Heart left ventricle (tissue), 16 donors: ENCODE measurements around the gene BLOC1S2. TPM values are rescaled to one million over a fixed set of nuclear protein-coding genes. Genes with fewer than 3 reads are reported as not detected.

Experiments used
- ATAC-seq, 4 donors: fragments of 200-7000 bp; cut with Tn5 transposase; one replicate each; pipeline ENCODE4 v1.9.1; 2020 to 2022; ENCODE audit warnings: moderate library complexity in 4 of 4, mild to moderate bottlenecking in 3 of 4, moderate number of reproducible peaks in 1 of 4
- DNase-seq, 5 donors: peaks; one replicate each; pipeline ENCODE4 v3.0.0-alpha.2; 2020
- H3K27ac ChIP-seq, 12 donors: fragments of 200-600 bp; sonication (generic) in 4 of 12; one replicate each; pipeline versions ENCODE4 v1.5.0 to v1.8.0; 2016 to 2022; ENCODE audit warnings: mild to moderate bottlenecking in 2 of 12
- H3K27me3 ChIP-seq, 9 donors: fragments of 200-600 bp; sonication (generic) in 2 of 9; one replicate each; pipeline versions ENCODE4 v1.5.1 to v1.8.0; 2016 to 2022; ENCODE audit warnings: mild to moderate bottlenecking in 3 of 9
- H3K36me3 ChIP-seq, 9 donors: fragments of 200-600 bp; sonication (generic) in 2 of 9; one replicate each; pipeline versions ENCODE4 v1.5.0 to v1.8.0; 2018 to 2022; ENCODE audit warnings: mild to moderate bottlenecking in 2 of 9
- H3K4me1 ChIP-seq, 12 donors: fragments of 200-600 bp; sonication (generic) in 4 of 12; one replicate each; pipeline versions ENCODE4 v1.5.0 to v1.8.0; 2016 to 2022; ENCODE audit warnings: mild to moderate bottlenecking in 3 of 12
- H3K4me3 ChIP-seq, 12 donors: fragments of 200-600 bp; sonication (generic) in 4 of 12; one replicate each; pipeline versions ENCODE4 v1.5.0 to v1.8.0; 2017 to 2022; ENCODE audit warnings: mild to moderate bottlenecking in 9 of 12, moderate library complexity in 4 of 12
- H3K9me3 ChIP-seq, 12 donors: fragments of 200-600 bp; sonication (generic) in 4 of 12; one replicate each; pipeline versions ENCODE4 v1.5.0 to v1.8.0; 2016 to 2022; ENCODE audit warnings: mild to moderate bottlenecking in 1 of 12
- CTCF ChIP-seq, 12 donors: fragments of 200-600 bp; sonication (generic) in 4 of 12; IDR thresholded peaks; one replicate each; pipeline versions ENCODE4 v1.5.0 to v1.8.0; 2018 to 2022; ENCODE audit warnings: antibody characterized with exemption in 12 of 12, mild to moderate bottlenecking in 5 of 12
- POLR2A ChIP-seq, 2 donors: fragments of 450-650 bp; IDR thresholded peaks; one replicate each; pipeline ENCODE4 v1.6.1; 2017; ENCODE audit warnings: antibody characterized with exemption in 2 of 2, mild to moderate bottlenecking in 2 of 2, moderate library complexity in 2 of 2
- WGBS, 4 donors: extraction: QIAGEN DNeasy Blood & Tissue Kit in 2 of 4; methylation state at CpG; one replicate each; pipeline versions ENCODE4 v1.1.5 to v1.1.7; 2013 to 2018; 5-methylcytosine and 5-hydroxymethylcytosine counted together
- intact Hi-C, 10 donors: fragments of 100-400 bp; cut with DNase I; formaldehyde crosslinking; loops; one replicate each; pipeline versions ENCODE4 v1.11.1 to v1.14.2; 2022
- polyA plus RNA-seq, 2 donors: library from polyadenylated mRNA; stranded (reverse); fragments of 200-250 nt; gene quantifications; one replicate each; pipeline ENCODE4 v1.2.3, GENCODE V29; 2013
- total RNA-seq, 9 donors: library from RNA; depleted of rRNA in 2 of 9; stranded (reverse); fragments of >200 nt in 2 of 9; fragmentation: NEBNext Ultra II Directional in 3 of 9; extraction: Animal tissue kit (Norgen Biotek cat#: 25700) in 3 of 9; gene quantifications; one replicate each; pipeline versions ENCODE4 v1.1.0 to v1.2.4, GENCODE V29; 2016 to 2023
- donor health status: ischemic (EF 13 %, LVEDD 7.1; RV severe dilation, severe dysfunction).
- donor health status: healthy with polysubstance abuse.
- donor health status: DM: no; HTN: yes; CAD: no.
- donor health status: DM: no; HTN: no; CAD: no.
- donor health status: ischemic (EF 25% LVEDD 6.9; RV normal size, moderate dysfunction).
- donor health status: ischemic (EF 25% LVEDD 5.7; RV mildly dilated, moderate dysfunction).
- donor health status: healthy.
- donor health status: DM: yes; HTN: yes; CAD: no.
- donor health status: ischemic (EF 35%, LVEDD 5.7; RV mildly dilated, moderate dysfunction).
- donor health status: nonischemic (EF 11% LVEDD 7.7; RV severe dilation, severe dysfunction).
- donor health status: DM: yes; HTN: yes; CAD: no.
- donor health status: PGD.
- donor health status: ischemic (EF 29% LVEDD 5.4; RV normal size, mild dysfunction).
- donor health status: nonischemic (EF 23%, LVEDD 6.1; RV moderate dilation, normal function).

The BLOC1S2 gene
- total and polyA plus RNA-seq, 11 donors, result 14.6 to 43.8 (median 21.3) TPM

GRCh38 chr10:100245484-100246220, 40.8 kb downstream of the BLOC1S2 start:
- DNase-seq (no peak), ATAC-seq (no peak)
- Histone ChIP-seq H3K27ac (no peak overlapping the region), H3K36me3 (peaks cover 0 to 100% (median 98%) of the 10 kb centered on the region in 9 donors), H3K4me3 (no peak overlapping the region), H3K9me3 (no peaks in the 10 kb centered on the region), H3K4me1 (peaks cover 0 to 7% (median 0%) of the 10 kb centered on the region in 12 donors), H3K27me3 (no peaks in the 10 kb centered on the region)
- no peak for TF ChIP-seq POLR2A (IDR thresholded peaks at IDR 0.05)
- no peak for TF ChIP-seq CTCF (IDR thresholded peaks at IDR 0.05)
- intact Hi-C loops, result no loop called here
- WGBS, 4 donors, result 59 to 70% (median 65%) methylated on average over 5 of the region's 5 CpGs

- Histone ChIP-seq H3K4me1 (no peaks in the 10 kb centered on the region), H3K27ac (no peak overlapping the region), H3K27me3 (no peaks in the 10 kb centered on the region), H3K36me3 (peaks cover 0 to 100% (median 96%) of the 10 kb centered on the region in 9 donors), H3K4me3 (no peak overlapping the region), H3K9me3 (no peaks in the 10 kb centered on the region)
- TF ChIP-seq POLR2A (IDR thresholded peaks at IDR 0.05) (no peak), CTCF (IDR thresholded peaks at IDR 0.05) (no peak)
- intact Hi-C loops, result loop anchor here in 2 of 10 donors (10.0 kb wide), 1 partner anchor 395 kb away; no protein-coding TSS in a partner anchor
- 89 to 92% (median 90%) methylated on average over 3 of the region's 3 CpGs for WGBS, 4 donors
- DNase-seq (no peak), ATAC-seq (no peak)
Measured at GRCh38 chr10:100239851-100240250, 46.6 kb downstream of the BLOC1S2 start.

GRCh38 chr10:100238429-100238828, 48.1 kb downstream of the BLOC1S2 start:
- DNase-seq (no peak), ATAC-seq (no peak)
- Histone ChIP-seq H3K36me3 (peaks cover 0 to 100% (median 95%) of the 10 kb centered on the region in 9 donors), H3K9me3 (no peaks in the 10 kb centered on the region), H3K4me3 (no peak overlapping the region), H3K4me1 (no peaks in the 10 kb centered on the region), H3K27me3 (no peaks in the 10 kb centered on the region), H3K27ac (no peak overlapping the region)
- TF ChIP-seq POLR2A (IDR thresholded peaks at IDR 0.05) (no peak), CTCF (IDR thresholded peaks at IDR 0.05) (no peak)
- intact Hi-C loops, result loop anchor here in 2 of 10 donors (10.0 kb wide), 1 partner anchor 394 kb away; no protein-coding TSS in a partner anchor
- 94 to 97% (median 96%) methylated on average over 7 of the region's 7 CpGs for whole genome bisulfite sequencing, 4 donors

- H3K9me3 ChIP-seq, result no peaks in the 10 kb centered on the region
- 74 to 89% (median 86%) methylated on average over 2 of the region's 2 CpGs for WGBS, 4 donors
- H3K36me3 ChIP-seq, result peaks cover 0 to 59% (median 52%) of the 10 kb centered on the region in 9 donors
- no peak overlapping the region for H3K4me3 ChIP-seq
- ATAC-seq (no peak), DNase-seq (no peak)
- no peak for TF ChIP-seq CTCF (IDR thresholded peaks at IDR 0.05)
- no peak for TF ChIP-seq POLR2A (IDR thresholded peaks at IDR 0.05)
- H3K27ac ChIP-seq, result no peak overlapping the region
- H3K27me3 ChIP-seq, result no peaks in the 10 kb centered on the region
- intact Hi-C loops, result loop anchor here in 2 of 10 donors (10.0 kb wide), 1 partner anchor 387 kb away; no protein-coding TSS in a partner anchor
- H3K4me1 ChIP-seq, result peaks cover 0 to 22% (median 9%) of the 10 kb centered on the region in 12 donors
Measured at GRCh38 chr10:100232101-100232500, 54.4 kb downstream of the BLOC1S2 start.
